ENCODE data around the gene DAND5. TPM values are rescaled to one million over a fixed set of nuclear protein-coding genes. Genes with fewer than 3 reads are reported as not detected.
A peak's percentile ranks its signal among the peaks of the same experiment; 100 is the strongest.
"Not testable (repeated sequence)": the region's sequence is repeated elsewhere in the genome, so short reads cannot be mapped to it uniquely, and the experiment has no call there.

DAND5 gene
- total and polyA plus RNA-seq, 5 donors, result 5.0 to 13.8 (median 9.2) TPM

GRCh38 chr19:12955575-12955974 lies 13.8 kb upstream of the DAND5 start:
- H3K27ac ChIP-seq (ENCODE audit: low read length); ATAC-seq; H3K4me3 ChIP-seq (ENCODE audit: low read length); DNase-seq; H3K4me1 ChIP-seq (ENCODE audit: control insufficient read depth, insufficient read depth, low read length); intact Hi-C loops (cut with DNase I); H3K9me3 ChIP-seq (ENCODE audit: control insufficient read depth, low read length); H3K27me3 ChIP-seq (ENCODE audit: control insufficient read depth, insufficient read depth): not testable (repeated sequence)
- 86% methylated on average over 9 of the region's 9 CpGs for WGBS

- no peak for ATAC-seq
- DNase-seq, result no peak
- 55% methylated on average over 12 of the region's 12 CpGs for WGBS
- Histone ChIP-seq H3K27me3 (ENCODE audit: control insufficient read depth, insufficient read depth) (no peaks in the 10 kb centered on the region), H3K4me1 (ENCODE audit: control insufficient read depth, insufficient read depth, low read length) (peaks cover 7% of the 10 kb centered on the region), H3K4me3 (ENCODE audit: low read length) (no peak overlapping the region), H3K27ac (ENCODE audit: low read length) (no peak overlapping the region), H3K9me3 (ENCODE audit: control insufficient read depth, low read length) (no peaks in the 10 kb centered on the region)
- intact Hi-C loops (cut with DNase I), result no loop called here
These were observed 13.4 kb upstream of the DAND5 start for GRCh38 chr19:12955996-12956395.

GRCh38 chr19:12956446-12957388 lies 12.7 kb upstream of the DAND5 start, which contains the start of gene GADD45GIP1:
Gene GADD45GIP1 (minus strand): TSS chr19:12957223. CDS start chr19:12957212, 11 bp downstream.
- DNase-seq (peak; percentile 85 to 94 (median 93)), ATAC-seq (peak; percentile 90 to 92)
- intact Hi-C loops (cut with DNase I), result no loop called here

GRCh38 chr19:12957389-12957952 lies 11.9 kb upstream of the DAND5 start:
- Histone ChIP-seq H3K4me3 (ENCODE audit: low read length) (peak overlapping the region; percentile 71), H3K27ac (ENCODE audit: low read length) (peak overlapping the region; percentile 62)
- H3K9me3 ChIP-seq (ENCODE audit: control insufficient read depth, low read length); intact Hi-C loops (cut with DNase I); H3K27me3 ChIP-seq (ENCODE audit: control insufficient read depth, insufficient read depth); H3K4me1 ChIP-seq (ENCODE audit: control insufficient read depth, insufficient read depth, low read length): not testable (repeated sequence)
- ATAC-seq (peak in 1 of 2 donors; percentile 6), DNase-seq (peak in 2 of 3 donors; percentile 59 to 68)
- 32% methylated on average over 31 of the region's 31 CpGs for WGBS

More at GRCh38 chr19:12956446-12957388, 12.7 kb upstream of the DAND5 start, which contains the start of gene GADD45GIP1:
- WGBS, result 3% methylated on average over 84 of the region's 84 CpGs
- H3K27me3 ChIP-seq (ENCODE audit: control insufficient read depth, insufficient read depth), result no peaks in the 10 kb centered on the region
- no peaks in the 10 kb centered on the region for H3K9me3 ChIP-seq (ENCODE audit: control insufficient read depth, low read length)
- H3K27ac ChIP-seq (ENCODE audit: low read length), result peak within 1 kb of the TSS; percentile 62
- peak within 1 kb of the TSS; percentile 71 for H3K4me3 ChIP-seq (ENCODE audit: low read length)
- H3K4me1 ChIP-seq (ENCODE audit: control insufficient read depth, insufficient read depth, low read length), result peaks cover 7% of the 10 kb centered on the region

DNA sequence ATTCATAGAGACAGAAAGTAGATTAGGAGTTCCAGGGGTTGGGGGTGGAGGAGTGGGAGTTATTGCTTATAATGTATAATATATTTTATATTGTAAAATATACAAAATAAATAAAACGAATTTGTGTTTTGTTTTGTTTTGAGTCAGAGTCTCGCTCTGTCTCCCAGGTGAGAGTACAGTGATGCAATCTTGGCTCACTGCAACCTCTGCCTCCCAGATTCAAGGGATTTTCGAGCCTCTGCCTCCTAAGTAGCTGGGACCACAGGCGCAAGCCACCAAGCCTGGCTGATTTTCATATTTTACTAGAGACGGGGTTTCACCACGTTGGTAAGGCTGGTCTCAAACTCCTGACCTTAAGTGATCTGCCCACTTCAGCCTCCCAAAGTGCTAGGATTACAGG lies 9.9 kb upstream of the DAND5 start:
- Histone ChIP-seq H3K4me3 (ENCODE audit: low read length) (no peak overlapping the region), H3K27ac (ENCODE audit: low read length) (no peak overlapping the region), H3K4me1 (ENCODE audit: control insufficient read depth, insufficient read depth, low read length) (no peaks in the 10 kb centered on the region), H3K9me3 (ENCODE audit: control insufficient read depth, low read length) (no peaks in the 10 kb centered on the region), H3K27me3 (ENCODE audit: control insufficient read depth, insufficient read depth) (no peaks in the 10 kb centered on the region)
- ATAC-seq (no peak), DNase-seq (no peak)
- WGBS, result 69% methylated on average over 6 of the region's 6 CpGs
- intact Hi-C loops (cut with DNase I), result no loop called here

- peak; percentile 82 to 93 (median 93) for DNase-seq
- WGBS, result 1% methylated on average over 34 of the region's 34 CpGs
- Histone ChIP-seq H3K27me3 (ENCODE audit: control insufficient read depth, insufficient read depth) (no peaks in the 10 kb centered on the region), H3K4me3 (ENCODE audit: low read length) (peak overlapping the region; percentile 63), H3K9me3 (ENCODE audit: control insufficient read depth, low read length) (no peaks in the 10 kb centered on the region), H3K4me1 (ENCODE audit: control insufficient read depth, insufficient read depth, low read length) (no peaks in the 10 kb centered on the region), H3K27ac (ENCODE audit: low read length) (peak overlapping the region; percentile 13)
- intact Hi-C loops (cut with DNase I), result loop anchor here in 1 of 4 donors (10.0 kb wide), 1 partner anchor 80 kb away; the partner anchor contains the start of genes DNASE2 and KLF1
- peak; percentile 92 to 94 for ATAC-seq
These were observed 4.2 kb upstream of the DAND5 start for GRCh38 chr19:12965017-12965811.

GRCh38 chr19:12965812-12966135 lies 3.6 kb upstream of the DAND5 start:
- ATAC-seq (no peak), DNase-seq (no peak)
- intact Hi-C loops (cut with DNase I), result loop anchor here in 1 of 4 donors (10.0 kb wide), 1 partner anchor 81 kb away; the partner anchor contains the start of genes DNASE2 and KLF1
- Histone ChIP-seq H3K27ac (ENCODE audit: low read length) (no peak overlapping the region), H3K9me3 (ENCODE audit: control insufficient read depth, low read length) (no peaks in the 10 kb centered on the region), H3K4me3 (ENCODE audit: low read length) (no peak overlapping the region), H3K27me3 (ENCODE audit: control insufficient read depth, insufficient read depth) (no peaks in the 10 kb centered on the region), H3K4me1 (ENCODE audit: control insufficient read depth, insufficient read depth, low read length) (no peaks in the 10 kb centered on the region)
- WGBS, result 50% methylated on average over 8 of the region's 8 CpGs

DNA sequence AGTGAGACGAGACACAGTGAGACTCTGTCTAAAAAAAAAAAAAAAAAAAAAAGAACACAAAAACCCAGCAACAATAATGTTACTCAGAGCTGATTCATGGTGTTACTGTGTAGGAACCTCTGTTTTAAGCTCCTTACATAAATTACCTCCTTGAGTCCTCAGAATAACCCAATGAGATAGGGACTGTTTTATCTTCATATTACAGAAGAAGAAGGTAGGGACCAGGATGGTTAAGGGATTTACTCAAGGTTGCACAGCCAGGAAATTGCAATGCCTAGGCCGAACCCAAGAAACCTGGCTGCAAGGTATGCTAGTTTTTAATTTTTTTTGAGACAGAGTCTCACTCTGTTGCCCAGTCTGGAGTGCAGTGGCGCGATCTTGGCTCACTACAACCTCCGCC lies 1.5 kb upstream of the DAND5 start:
- H3K4me1 ChIP-seq (ENCODE audit: control insufficient read depth, insufficient read depth, low read length), result no peaks in the 10 kb centered on the region
- no peak for ATAC-seq

DNA sequence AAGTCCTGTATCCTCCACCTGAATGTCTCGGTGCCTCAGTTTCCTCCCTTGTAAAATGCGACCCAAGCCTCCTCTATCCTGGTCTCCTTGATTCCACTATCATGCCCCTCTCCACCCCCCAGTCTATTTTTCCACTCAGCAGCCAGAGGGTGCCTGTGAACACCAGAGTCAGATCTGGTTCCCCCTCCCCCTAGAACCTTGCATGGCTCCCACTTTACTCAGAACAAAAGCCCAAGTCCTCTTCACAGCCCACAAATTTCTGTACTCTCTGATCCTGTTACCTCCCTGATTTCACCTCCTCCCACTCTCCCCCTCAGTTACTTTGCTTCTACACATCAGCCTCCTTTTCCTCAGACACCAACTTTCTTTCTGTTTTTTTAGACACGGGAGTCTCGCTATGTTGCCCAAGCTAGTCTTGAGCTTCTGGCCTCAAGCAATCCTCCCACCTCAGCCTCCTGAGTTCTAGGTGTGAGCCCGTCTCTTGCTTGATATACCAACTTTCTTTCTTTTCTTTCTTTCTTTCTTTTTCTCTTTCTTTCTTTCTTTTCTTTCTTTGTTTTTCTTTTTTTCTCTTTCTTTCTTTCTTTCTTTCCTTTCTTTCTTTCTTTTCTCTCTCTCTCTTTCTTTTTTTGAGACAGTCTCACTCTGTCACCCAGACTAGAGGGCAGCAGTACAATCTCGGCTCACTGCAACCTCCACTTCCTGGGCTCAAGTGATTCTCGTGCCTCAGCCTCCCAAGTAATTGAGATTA lies 869 bp downstream of the DAND5 start:
- DNase-seq (no peak), ATAC-seq (no peak)
- intact Hi-C loops (cut with DNase I), result loop anchor here in 2 of 4 donors (10.0 kb wide), 3 partner anchors 295 to 615 kb away; no protein-coding TSS in a partner anchor
- H3K27ac ChIP-seq (ENCODE audit: low read length), result peak overlapping the region; percentile 44
- H3K4me1 ChIP-seq (ENCODE audit: control insufficient read depth, insufficient read depth, low read length), result no peaks in the 10 kb centered on the region
- no peak overlapping the region for H3K4me3 ChIP-seq (ENCODE audit: low read length)
- no peaks in the 10 kb centered on the region for H3K27me3 ChIP-seq (ENCODE audit: control insufficient read depth, insufficient read depth)
- WGBS, result 83% methylated on average over 7 of the region's 7 CpGs
- H3K9me3 ChIP-seq (ENCODE audit: control insufficient read depth, low read length), result no peaks in the 10 kb centered on the region

More for the DNA sequence above, 1.5 kb upstream of the DAND5 start:
- H3K27me3 ChIP-seq (ENCODE audit: control insufficient read depth, insufficient read depth), result no peaks in the 10 kb centered on the region
- no peak for DNase-seq
- WGBS, result 95% methylated on average over 5 of the region's 5 CpGs
- H3K9me3 ChIP-seq (ENCODE audit: control insufficient read depth, low read length), result no peaks in the 10 kb centered on the region
- H3K27ac ChIP-seq (ENCODE audit: low read length), result no peak overlapping the region
- intact Hi-C loops (cut with DNase I), result loop anchor here in 1 of 4 donors (10.0 kb wide), 1 partner anchor 83 kb away; the partner anchor contains the start of genes DNASE2 and KLF1
- H3K4me3 ChIP-seq (ENCODE audit: low read length), result no peak overlapping the region

DNA sequence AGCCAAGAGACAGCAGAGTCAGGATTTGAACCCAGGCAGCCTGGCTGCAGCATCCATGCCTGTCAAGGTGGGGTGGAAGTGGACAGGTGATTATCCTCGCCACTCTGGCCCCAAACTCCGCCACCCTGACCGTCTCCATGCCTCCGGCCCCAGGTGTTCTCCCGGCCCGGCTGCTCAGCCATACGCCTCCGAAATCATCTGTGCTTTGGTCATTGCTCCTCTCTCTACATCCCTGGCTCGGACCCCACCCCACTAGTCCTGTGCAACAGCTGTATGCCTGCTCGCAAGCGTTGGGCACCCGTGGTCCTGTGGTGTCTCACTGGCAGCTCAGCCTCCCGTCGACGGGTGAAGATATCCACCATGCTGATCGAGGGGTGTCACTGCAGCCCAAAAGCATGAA lies 3.9 kb downstream of the DAND5 start:
- WGBS, result 77% methylated on average over 16 of the region's 16 CpGs
- ATAC-seq, result no peak
- Histone ChIP-seq H3K9me3 (ENCODE audit: control insufficient read depth, low read length) (no peaks in the 10 kb centered on the region), H3K4me3 (ENCODE audit: low read length) (no peak overlapping the region), H3K27me3 (ENCODE audit: control insufficient read depth, insufficient read depth) (no peaks in the 10 kb centered on the region), H3K4me1 (ENCODE audit: control insufficient read depth, insufficient read depth, low read length) (no peaks in the 10 kb centered on the region), H3K27ac (ENCODE audit: low read length) (no peak overlapping the region)
- intact Hi-C loops (cut with DNase I), result loop anchor here in 2 of 4 donors (10.0 kb wide), 3 partner anchors 292 to 612 kb away; no protein-coding TSS in a partner anchor
- peak in 1 of 3 donors; percentile 33 for DNase-seq
